Stimulated activated CD8-positive, alpha-beta memory T cell treated with anti-CD3 and anti-CD28 coated beads, Interleukin-15, amount 100 ng/mL, for 4 hours (primary cell): Measurements from ENCODE around the gene RRBP1.

Experiments
- DNase-seq, 2 donors: peaks; one replicate each; pipeline ENCODE4 v3.0.0-alpha.2; 2020; ENCODE audit warnings: low read depth in 2 of 2

The RRBP1 gene

DNA sequence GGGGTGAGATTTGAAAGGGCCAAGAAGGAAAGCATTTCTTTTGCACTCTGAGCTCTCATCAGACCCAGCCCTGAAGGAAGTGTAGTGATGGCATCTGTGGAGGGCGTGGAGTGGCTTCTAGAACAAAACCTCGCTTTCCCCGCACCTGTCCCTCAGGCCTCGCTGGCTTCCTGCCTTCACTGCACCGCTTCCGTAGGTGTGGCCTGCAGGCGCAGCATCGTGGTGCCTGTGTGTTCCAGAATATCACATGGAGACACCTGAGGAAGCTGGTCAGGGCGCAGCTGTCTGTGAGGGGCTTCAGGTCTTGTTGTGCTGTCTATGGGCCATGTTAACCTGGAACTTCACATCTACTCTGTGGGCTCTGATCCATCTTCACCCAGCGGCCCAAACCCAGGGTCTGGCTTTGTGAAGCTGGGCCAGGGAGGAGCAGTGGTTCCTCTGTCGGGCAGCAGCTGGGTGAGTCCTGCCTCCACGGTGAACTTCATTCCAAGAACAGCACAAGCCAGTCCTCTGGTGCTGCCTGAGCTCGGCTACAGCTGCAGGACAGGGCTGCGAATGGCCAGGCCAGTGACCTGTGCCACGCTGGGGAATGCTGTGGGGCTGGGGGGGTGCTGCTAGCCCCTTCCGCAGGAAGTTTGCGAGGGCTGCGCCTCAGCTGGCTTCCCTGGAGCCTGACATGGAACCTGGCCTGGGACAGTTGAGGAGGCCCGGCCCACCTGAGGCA lies 71.3 kb downstream of the RRBP1 start:
- peak in 1 of 2 donors; percentile 23 for DNase-seq

- DNase-seq, result no peak
Measured at GRCh38 chr20:17609811-17610377, 72.1 kb downstream of the RRBP1 start.

DNA sequence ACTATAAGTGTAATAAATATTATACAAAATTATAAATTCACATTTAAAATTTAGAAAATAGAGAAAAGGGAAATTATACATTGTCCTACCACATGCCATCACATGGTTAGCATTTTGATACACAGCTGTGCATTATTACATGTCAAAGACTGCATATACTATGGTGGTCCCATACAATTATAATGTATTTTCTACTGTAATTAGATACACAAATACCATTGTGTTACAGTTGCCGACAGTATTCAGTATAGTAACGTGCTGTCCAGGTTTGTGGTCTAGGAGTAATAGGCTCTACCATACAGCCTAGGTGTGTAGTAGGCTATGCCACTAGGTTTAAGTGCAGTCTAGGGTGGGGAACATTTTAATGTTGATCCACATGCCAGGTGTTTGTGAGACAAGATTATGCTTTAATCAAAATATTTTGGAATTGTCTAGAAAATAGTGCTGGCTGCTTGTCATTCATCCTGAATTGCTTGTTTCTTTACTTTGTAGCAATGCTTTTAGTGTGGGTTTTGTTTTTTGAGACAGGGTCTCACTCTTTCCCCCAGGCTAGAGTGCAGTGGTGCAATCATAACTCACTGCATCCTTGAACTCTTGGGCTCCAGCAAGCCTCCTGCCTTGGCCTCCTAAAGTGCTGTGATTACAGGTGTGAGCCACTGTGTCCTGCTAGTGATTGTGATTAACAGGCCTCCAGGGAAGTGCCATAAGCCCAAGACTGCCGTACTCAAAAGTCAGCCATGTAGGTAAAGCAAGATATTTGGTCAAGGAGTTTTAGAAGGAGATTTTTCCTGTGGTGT lies 73.1 kb downstream of the RRBP1 start:
- DNase-seq, result no peak

GRCh38 chr20:17606001-17606400 lies 76.0 kb downstream of the RRBP1 start:
- DNase-seq, result no peak

DNA sequence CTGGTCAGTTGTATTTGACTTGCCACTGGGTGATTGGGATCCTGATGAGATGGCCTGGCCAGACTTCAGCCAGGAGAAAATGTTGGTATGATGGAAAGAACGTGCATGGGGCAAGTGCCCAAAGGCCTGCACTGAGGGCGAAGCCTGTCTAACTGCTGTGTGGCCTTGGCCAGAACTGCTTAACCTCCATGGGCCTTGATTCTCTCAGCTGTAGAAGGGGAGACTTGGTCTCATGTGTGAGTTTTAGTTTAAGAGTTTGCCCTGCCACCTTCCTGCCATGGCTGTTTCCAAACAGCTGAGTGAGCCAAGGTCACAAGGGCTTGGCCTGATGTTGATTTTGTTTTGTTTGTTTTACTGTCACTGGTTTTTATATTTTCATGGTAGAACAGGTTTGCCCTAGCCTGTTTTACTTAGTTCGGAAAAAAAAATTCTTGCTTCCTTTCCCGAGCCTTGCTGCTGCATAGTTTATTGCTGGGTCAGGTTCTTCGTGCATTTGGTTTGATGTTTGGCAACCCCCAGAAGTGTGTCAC lies 76.8 kb downstream of the RRBP1 start:
- no peak for DNase-seq

- no peak for DNase-seq
Measured at GRCh38 chr20:17602493-17602892, 79.5 kb downstream of the RRBP1 start.

DNA sequence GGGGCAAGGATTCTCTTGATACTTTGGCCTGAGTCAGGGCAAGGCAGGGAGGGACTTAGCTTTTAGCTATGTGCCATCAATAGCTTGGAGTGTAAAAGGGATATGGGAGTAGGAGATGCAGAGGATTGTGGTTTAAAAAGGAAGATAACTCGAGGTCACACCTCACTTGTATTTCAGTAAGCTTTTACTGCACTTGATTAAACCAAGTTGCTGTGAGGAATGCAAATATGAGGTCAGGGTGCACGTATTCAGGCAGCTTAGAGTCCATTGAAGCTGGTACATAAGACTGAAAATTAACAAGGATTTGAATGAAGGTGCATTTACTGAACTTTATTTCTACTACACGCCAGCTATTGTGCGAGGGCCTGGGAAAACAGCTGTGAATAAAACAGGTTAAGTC lies 80.1 kb downstream of the RRBP1 start:
- no peak for DNase-seq

- DNase-seq, result no peak
Measured at GRCh38 chr20:17598013-17598550, 84.0 kb downstream of the RRBP1 start.

DNA sequence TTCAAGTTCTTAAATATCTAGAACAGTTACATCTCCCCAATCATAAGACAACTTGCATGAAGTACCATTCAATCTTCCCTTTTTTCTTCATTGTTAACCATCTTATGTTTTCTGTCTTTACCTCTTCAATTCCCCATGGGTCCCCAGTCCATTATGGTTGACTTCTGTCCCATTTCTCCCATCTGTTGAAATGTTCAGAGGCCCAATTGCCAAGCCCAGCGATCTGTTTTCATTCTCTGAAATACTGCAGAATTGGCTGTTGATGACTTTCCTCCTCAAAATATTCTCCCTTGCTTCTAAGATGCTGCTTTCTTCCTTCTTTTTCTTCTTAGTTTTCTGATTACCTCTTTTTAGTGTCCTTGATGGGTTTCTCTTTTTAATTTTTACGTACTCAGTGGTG lies 86.2 kb downstream of the RRBP1 start:
- DNase-seq, result no peak

- DNase-seq, result no peak
Measured at GRCh38 chr20:17594443-17594842, 87.6 kb downstream of the RRBP1 start.

GRCh38 chr20:17593902-17594301 lies 88.1 kb downstream of the RRBP1 start:
- no peak for DNase-seq

- DNase-seq, result no peak
Measured at GRCh38 chr20:17590245-17590644, 91.8 kb downstream of the RRBP1 start.

- no peak for DNase-seq
Measured at GRCh38 chr20:17589161-17589834, 92.7 kb downstream of the RRBP1 start.

GRCh38 chr20:17587824-17588223 lies 94.2 kb downstream of the RRBP1 start:
- DNase-seq, result no peak

GRCh38 chr20:17587148-17587547 lies 94.9 kb downstream of the RRBP1 start:
- no peak for DNase-seq

- no peak for DNase-seq
Measured at GRCh38 chr20:17586250-17586649, 95.8 kb downstream of the RRBP1 start.

DNA sequence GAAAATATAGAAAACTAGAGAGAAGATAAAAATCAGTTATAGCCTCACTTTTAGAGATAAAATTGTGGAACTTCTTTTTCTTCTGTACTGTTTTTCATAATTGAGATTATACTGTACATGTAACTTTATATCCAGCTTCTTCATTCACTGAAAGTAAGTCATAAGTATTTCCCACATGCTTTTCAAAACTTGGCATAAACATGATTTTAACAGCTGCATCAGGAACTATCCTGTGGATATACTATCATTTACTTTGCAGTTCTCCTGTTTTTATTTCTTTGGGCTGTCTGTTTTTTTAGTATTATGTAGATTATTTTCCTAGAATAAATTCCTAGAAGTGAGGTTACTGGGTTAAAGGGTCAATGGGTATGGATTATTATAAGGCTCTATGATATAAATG lies 97.4 kb downstream of the RRBP1 start:
- no peak for DNase-seq

- no peak for DNase-seq
Measured at GRCh38 chr20:17583126-17583525, 98.9 kb downstream of the RRBP1 start.

- DNase-seq, result no peak
Measured at GRCh38 chr20:17580895-17581294, 101.1 kb downstream of the RRBP1 start.

- no peak for DNase-seq
Measured at GRCh38 chr20:17579369-17580039, 102.5 kb downstream of the RRBP1 start.

GRCh38 chr20:17576215-17576614 lies 105.8 kb downstream of the RRBP1 start:
- DNase-seq, result no peak
